22Rv1 (cell line): ENCODE results near the gene INPP5D.

Experiments used
- CTCF ChIP-seq: fragments of 450-650 bp; IDR thresholded peaks from 2 replicates; pipeline ENCODE4 v1.5.1; 2017; ENCODE audit warnings: mild to moderate bottlenecking
- ZFX ChIP-seq: fragments of 450-650 bp; IDR thresholded peaks from 2 replicates; pipeline ENCODE4 v1.6.1; 2017; ENCODE audit warnings: antibody characterized with exemption, borderline replicate concordance

- TF ChIP-seq CTCF (no peak), ZFX (no peak)
These were observed 23.1 kb upstream of the INPP5D start for GRCh38 chr2:233037078-233037477.
